SH-SY5Y (cell line): Measurements from ENCODE around the gene SMOC1.

Experiments
- GATA2 ChIP-seq: IDR thresholded peaks from 2 replicates; pipeline ENCODE4 v1.6.1; 2011; ENCODE audit warnings: mild to moderate bottlenecking, low read depth, low read length
- GATA3 ChIP-seq: IDR thresholded peaks from 2 replicates; pipeline ENCODE4 v1.6.1; 2011; ENCODE audit warnings: low read depth, mild to moderate bottlenecking, low read length, moderate library complexity

DNA sequence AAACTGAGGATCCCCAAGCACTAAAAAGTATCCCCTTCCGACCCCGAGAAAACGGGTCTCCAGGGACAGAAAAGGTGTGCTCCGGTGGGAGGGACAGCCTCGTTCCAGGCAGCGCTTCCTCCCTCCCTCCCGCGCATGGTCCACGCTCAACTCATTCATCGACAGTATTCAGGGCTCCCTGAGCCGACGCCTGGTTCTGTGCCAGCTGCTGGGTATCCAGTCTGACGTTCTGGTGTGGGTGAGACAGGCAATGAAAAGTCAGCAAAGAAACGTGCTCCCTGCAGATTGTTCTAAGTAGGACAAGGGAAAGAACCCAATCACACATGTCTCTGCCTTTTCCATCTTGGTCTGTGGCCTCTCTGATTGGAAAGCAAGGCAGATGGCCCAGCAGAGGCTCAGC is 19.6 kb upstream of the SMOC1 start:
- no peak for TF ChIP-seq GATA2
- TF ChIP-seq GATA3 = no peak
